MM.1S (cell line): ENCODE data around the gene KYAT1.

Source experiments
- DNase-seq: peaks from one replicate; pipeline ENCODE4 v3.0.0-alpha.2; 2015
- H2AFZ ChIP-seq: fragments of 300-600 bp; sonication (generic); 2 replicates; pipeline ENCODE4 v1.6.0; 2016; ENCODE audit warnings: antibody characterized with exemption, low read length
- H3F3A ChIP-seq: fragments of 300-600 bp; sonication (generic); 2 replicates; pipeline ENCODE4 v1.6.1; 2016; ENCODE audit warnings: mild to moderate bottlenecking, antibody characterized with exemption, low read length, moderate library complexity, mixed read lengths; ENCODE audit not compliant: insufficient read depth
- H3K27ac ChIP-seq: fragments of 300-600 bp; sonication (generic); 2 replicates; pipeline ENCODE4 v1.5.1; 2016; ENCODE audit warnings: mild to moderate bottlenecking, low read length
- H3K27me3 ChIP-seq: fragments of 300-600 bp; sonication (generic); replicated peaks from 2 replicates; pipeline ENCODE4 v1.6.0; 2016; ENCODE audit warnings: low read length; ENCODE audit not compliant: insufficient read depth
- H3K36me3 ChIP-seq: fragments of 300-600 bp; sonication (generic); replicated peaks from 2 replicates; pipeline ENCODE4 v1.6.1; 2016; ENCODE audit warnings: mild to moderate bottlenecking, low read length, mixed read lengths; ENCODE audit not compliant: insufficient read depth
- H3K4me1 ChIP-seq: fragments of 300-600 bp; sonication (generic); 2 replicates; pipeline ENCODE4 v1.6.1; 2016; ENCODE audit warnings: low read length, mixed read lengths
- H3K4me2 ChIP-seq: fragments of 300-600 bp; sonication (generic); 2 replicates; pipeline ENCODE4 v1.6.0; 2016; ENCODE audit warnings: low read depth, low read length
- H3K4me3 ChIP-seq: fragments of 300-600 bp; sonication (generic); 2 replicates; pipeline ENCODE4 v1.5.1; 2016; ENCODE audit warnings: low read length, mixed read lengths
- H3K79me2 ChIP-seq: fragments of 300-600 bp; sonication (generic); 2 replicates; pipeline ENCODE4 v1.6.1; 2016; ENCODE audit warnings: mixed run types, low read length, mixed read lengths
- H3K9ac ChIP-seq: fragments of 300-600 bp; sonication (generic); 2 replicates; pipeline ENCODE4 v1.6.1; 2016; ENCODE audit warnings: low read length, mixed read lengths
- H3K9me2 ChIP-seq: fragments of 300-600 bp; sonication (generic); replicated peaks from 2 replicates; pipeline ENCODE4 v1.6.1; 2016; ENCODE audit warnings: mild to moderate bottlenecking, low read length, mixed read lengths; ENCODE audit not compliant: insufficient read depth
- H3K9me3 ChIP-seq: fragments of 300-600 bp; sonication (generic); replicated peaks from 2 replicates; pipeline ENCODE4 v1.6.1; 2016; ENCODE audit warnings: mild to moderate bottlenecking, low read length, mixed read lengths; ENCODE audit not compliant: insufficient read depth
- H4K20me1 ChIP-seq: fragments of 300-600 bp; sonication (generic); 2 replicates; pipeline ENCODE4 v1.6.1; 2016; ENCODE audit warnings: mild to moderate bottlenecking, low read length, moderate library complexity, mixed read lengths; ENCODE audit not compliant: insufficient read depth
- CTCF ChIP-seq: fragments of 300-600 bp; sonication (generic); IDR thresholded peaks from 2 replicates; pipeline ENCODE4 v1.5.1; 2016; ENCODE audit warnings: antibody characterized with exemption, low read length, mixed read lengths
- EZH2 ChIP-seq: fragments of 300-600 bp; sonication (generic); optimal IDR thresholded peaks from 2 replicates; pipeline ENCODE3; 2017; ENCODE audit warnings: low read depth, mild to moderate bottlenecking, antibody characterized with exemption, low read length, mixed read lengths
- EZH2phosphoT487 ChIP-seq: fragments of 300-600 bp; sonication (generic); IDR thresholded peaks from 2 replicates; pipeline ENCODE4 v1.6.1; 2018; ENCODE audit warnings: antibody characterized with exemption, low read length

KYAT1 gene

GRCh38 chr9:128911529-128912035 lies 29.8 kb upstream of the KYAT1 start:
- DNase-seq, result no peak
- Histone ChIP-seq H3F3A (no peaks in the 10 kb centered on the region), H3K4me2 (no peak overlapping the region), H4K20me1 (no peaks in the 10 kb centered on the region), H3K4me1 (no peaks in the 10 kb centered on the region), H2AFZ (no peak overlapping the region), H3K79me2 (peaks cover 22% of the 10 kb centered on the region), H3K9me3 (no peaks in the 10 kb centered on the region), H3K36me3 (peaks cover 6% of the 10 kb centered on the region; the same call in 1 of the 2 replicates), H3K9me2 (no peaks in the 10 kb centered on the region), H3K4me3 (no peak overlapping the region), H3K27ac (no peak overlapping the region), H3K27me3 (no peaks in the 10 kb centered on the region), H3K9ac (no peak overlapping the region)
- TF ChIP-seq EZH2 (no peak), CTCF (no peak)

GRCh38 chr9:128910906-128911305 lies 29.2 kb upstream of the KYAT1 start:
- Histone ChIP-seq H3K4me2 (no peak overlapping the region), H3K9ac (no peak overlapping the region), H3K9me3 (no peaks in the 10 kb centered on the region), H3K9me2 (no peaks in the 10 kb centered on the region), H3F3A (no peaks in the 10 kb centered on the region), H4K20me1 (no peaks in the 10 kb centered on the region), H3K27me3 (no peaks in the 10 kb centered on the region), H3K4me3 (no peak overlapping the region), H3K27ac (no peak overlapping the region), H3K79me2 (peaks cover 24% of the 10 kb centered on the region), H3K4me1 (no peaks in the 10 kb centered on the region), H3K36me3 (peaks cover 6% of the 10 kb centered on the region; the same call in 1 of the 2 replicates), H2AFZ (no peak overlapping the region)
- TF ChIP-seq EZH2 (no peak), EZH2phosphoT487 (no peak), CTCF (no peak)
- no peak for DNase-seq

GRCh38 chr9:128909859-128910258 lies 28.1 kb upstream of the KYAT1 start:
- Histone ChIP-seq H4K20me1 (no peaks in the 10 kb centered on the region), H3K4me3 (no peak overlapping the region), H3K9me2 (no peaks in the 10 kb centered on the region), H3K27ac (no peak overlapping the region), H3F3A (no peaks in the 10 kb centered on the region), H3K79me2 (peaks cover 27% of the 10 kb centered on the region), H3K36me3 (peaks cover 6% of the 10 kb centered on the region; the same call in 1 of the 2 replicates), H3K4me2 (no peak overlapping the region), H3K27me3 (no peaks in the 10 kb centered on the region), H3K9me3 (no peaks in the 10 kb centered on the region), H3K4me1 (no peaks in the 10 kb centered on the region), H3K9ac (no peak overlapping the region), H2AFZ (no peak overlapping the region)
- DNase-seq, result no peak
- TF ChIP-seq EZH2 (no peak), EZH2phosphoT487 (no peak), CTCF (no peak)
